IMR-90 (cell line): ENCODE measurements around the gene CLPSL2. TPM values are rescaled to one million over a fixed set of nuclear protein-coding genes. Genes with fewer than 3 reads are reported as not detected.

Experiments used
- ATAC-seq: fragments of 200-7000 bp; cut with Tn5 transposase; 2 replicates; pipeline ENCODE4 v1.9.1; 2020; ENCODE audit warnings: low read depth, mild to moderate bottlenecking, moderate library complexity
- BruUV-seq: library from RNA; stranded (reverse); fragments of 400-500 nt; replicated peaks from 2 replicates; lab custom pipeline; 2021; lab: Mats Ljungman, UMichigan
- CTCF ChIA-PET: fragments of 300-600 bp; formaldehyde crosslinking; extraction: SDS; loops from one replicate; lab custom pipeline; 2021; ENCODE audit warnings: antibody characterized with exemption; lab: Yijun Ruan, JAX
- POLR2A ChIA-PET: fragments of 300-600 bp; sonication (Branson Sonifier 250); formaldehyde crosslinking; loops from one replicate; lab custom pipeline; 2022; ENCODE audit warnings: antibody characterized with exemption; ENCODE audit not compliant: unreplicated experiment; lab: Charles Lee
- DNase-seq: peaks from one replicate; pipeline ENCODE4 v3.0.0; 2013
- H2AFZ ChIP-seq: replicated peaks from 2 replicates; pipeline ENCODE3; 2013; ENCODE audit warnings: low read length, mild to moderate bottlenecking; ENCODE audit not compliant: poor library complexity
- H2AK5ac ChIP-seq: 2 replicates; pipeline ENCODE4 v1.6.1; 2013; ENCODE audit warnings: low read depth, low read length, inconsistent platforms
- H2AK9ac ChIP-seq: replicated peaks from 2 replicates; pipeline ENCODE3; 2013; ENCODE audit warnings: mild to moderate bottlenecking, low read depth, low read length, moderate library complexity; ENCODE audit not compliant: poor library complexity
- H2BK120ac ChIP-seq: 2 replicates; pipeline ENCODE4 v1.6.1; 2013; ENCODE audit warnings: low read depth, low read length, inconsistent platforms
- H2BK15ac ChIP-seq: 3 replicates; pipeline ENCODE4 v1.6.1; 2013; ENCODE audit warnings: low read depth, low read length, inconsistent platforms
- H2BK20ac ChIP-seq: 2 replicates; pipeline ENCODE4 v1.6.1; 2013; ENCODE audit warnings: low read depth, mild to moderate bottlenecking, inconsistent platforms, low read length, moderate library complexity
- H2BK5ac ChIP-seq: 2 replicates; pipeline ENCODE4 v1.6.1; 2013; ENCODE audit warnings: mild to moderate bottlenecking, low read depth, low read length, inconsistent platforms; ENCODE audit not compliant: poor library complexity, severe bottlenecking
- H3K14ac ChIP-seq: replicated peaks from 2 replicates; pipeline ENCODE4 v1.6.1; 2013; ENCODE audit warnings: low read depth, low read length, inconsistent platforms
- H3K18ac ChIP-seq: 2 replicates; pipeline ENCODE4 v1.6.1; 2013; ENCODE audit warnings: low read depth, low read length, control low read depth
- H3K23ac ChIP-seq: 2 replicates; pipeline ENCODE4 v1.6.1; 2013; ENCODE audit warnings: low read depth, low read length, inconsistent platforms
- H3K27ac ChIP-seq: 2 replicates; pipeline ENCODE4 v1.5.1; 2013; ENCODE audit warnings: mild to moderate bottlenecking, control low read depth, low read length; ENCODE audit not compliant: insufficient read depth
- H3K27me3 ChIP-seq: 2 replicates; pipeline ENCODE4 v1.6.1; 2013; ENCODE audit warnings: low read length; ENCODE audit not compliant: control insufficient read depth, insufficient read depth
- H3K36me3 ChIP-seq: 2 replicates; pipeline ENCODE4 v1.6.1; 2013; ENCODE audit warnings: low read length, mixed read lengths; ENCODE audit not compliant: control insufficient read depth, insufficient read depth
- H3K4ac ChIP-seq: 2 replicates; pipeline ENCODE4 v1.6.1; 2013; ENCODE audit warnings: low read depth, low read length, inconsistent platforms
- H3K4me1 ChIP-seq: 2 replicates; pipeline ENCODE4 v1.6.1; 2013; ENCODE audit warnings: low read length, mixed read lengths; ENCODE audit not compliant: control insufficient read depth, insufficient read depth
- H3K4me2 ChIP-seq: 2 replicates; pipeline ENCODE4 v1.6.1; 2013; ENCODE audit warnings: low read depth, mild to moderate bottlenecking, control low read depth, low read length, moderate library complexity
- H3K4me3 ChIP-seq: 2 replicates; pipeline ENCODE4 v1.5.1; 2013; ENCODE audit warnings: low read depth, mild to moderate bottlenecking, control low read depth, low read length, moderate library complexity; ENCODE audit not compliant: insufficient read depth
- H3K56ac ChIP-seq: 2 replicates; pipeline ENCODE4 v1.6.1; 2013; ENCODE audit warnings: low read length, inconsistent platforms; ENCODE audit not compliant: insufficient read depth; ENCODE audit errors: extremely low read depth
- H3K79me1 ChIP-seq, 2 experiments: 2 replicates each; pipeline ENCODE4 v1.6.1; 2013; ENCODE audit warnings: low read length in 2 of 2, inconsistent platforms in 1 of 2, low read depth in 1 of 2
- H3K9ac ChIP-seq: 2 replicates; pipeline ENCODE4 v1.6.1; 2013; ENCODE audit warnings: low read depth, low read length, control low read depth
- H3K9me1 ChIP-seq: 2 replicates; pipeline ENCODE4 v1.6.1; 2013; ENCODE audit warnings: low read length, inconsistent platforms; ENCODE audit not compliant: insufficient read depth
- H3K9me3 ChIP-seq: 2 replicates; pipeline ENCODE4 v1.6.1; 2013; ENCODE audit warnings: low read length; ENCODE audit not compliant: control insufficient read depth, insufficient read depth
- H4K20me1 ChIP-seq: 2 replicates; pipeline ENCODE4 v1.6.1; 2013; ENCODE audit warnings: low read length, inconsistent platforms; ENCODE audit not compliant: insufficient read depth
- H4K5ac ChIP-seq: 2 replicates; pipeline ENCODE4 v1.6.1; 2013; ENCODE audit warnings: mild to moderate bottlenecking, low read depth, low read length, control low read depth
- H4K8ac ChIP-seq, 2 experiments: 2 replicates each; pipeline ENCODE4 v1.6.1; 2013; ENCODE audit warnings: low read depth in 2 of 2, low read length in 2 of 2, control low read depth in 1 of 2, inconsistent platforms in 1 of 2
- H4K91ac ChIP-seq: 2 replicates; pipeline ENCODE4 v1.6.1; 2013; ENCODE audit warnings: low read depth, low read length, inconsistent platforms; ENCODE audit not compliant: insufficient read depth
- BHLHE40 ChIP-seq: fragments of 150-350 bp; IDR thresholded peaks from 2 replicates; pipeline ENCODE4 v1.6.1; 2016; ENCODE audit warnings: mild to moderate bottlenecking, low read depth, low read length
- CEBPB ChIP-seq: IDR thresholded peaks from 2 replicates; pipeline ENCODE4 v1.6.1; 2012; ENCODE audit warnings: low read depth, low read length, improper control_type of control experiment
- WGBS, 2 experiments: methylation state at CpG; one replicate each; pipeline versions ENCODE4 v1.1.5 to v1.1.7; 2013; ENCODE audit warnings: missing lambda C conversion rate in 2 of 2; ENCODE audit not compliant: insufficient read length in 1 of 2; ENCODE audit errors: extremely low coverage in 2 of 2; 5-methylcytosine and 5-hydroxymethylcytosine counted together
- dilution Hi-C: fragments of 300-500 bp; cut with HindIII; formaldehyde crosslinking; loops from one replicate; pipeline ENCODE4 v1.14.3; 2018; ENCODE audit warnings: low sequenced_read_pairs; ENCODE audit not compliant: unreplicated experiment
- in situ Hi-C: fragments of 300-500 bp; cut with MboI; formaldehyde crosslinking; loops from 3 replicates; pipeline ENCODE4 v1.14.3; 2019; ENCODE audit warnings: low sequenced_read_pairs, inconsistent platforms, mixed read lengths
- intact Hi-C: fragments of 100-400 bp; cut with micrococcal nuclease; formaldehyde crosslinking; loops from 2 replicates; pipeline ENCODE4 v1.10.0; 2022
- polyA plus RNA-seq, 3 experiments: library from polyadenylated mRNA; depleted of rRNA; stranded (reverse); fragments of >200 nt; gene quantifications; 2 replicates each; pipeline ENCODE4 v1.2.3, GENCODE V29; 2012; ENCODE audit warnings: low replicate concordance in 1 of 3
- total RNA-seq: library from RNA; depleted of rRNA; stranded (reverse); fragments of >200 nt; gene quantifications from 2 replicates; pipeline ENCODE4 v1.2.3, GENCODE V29; 2012
- TF ChIP-seq, protein P1 (sequence below): conservative IDR thresholded peaks from 2 replicates; pipeline ENCODE4 v1.5.1; 2012; ENCODE audit warnings: mild to moderate bottlenecking, low read depth, low read length, improper control_type of control experiment

CLPSL2 gene
- total and polyA plus RNA-seq, 2 of the 4 experiments (the other 2 are of a cell fraction) = not detected

DNA sequence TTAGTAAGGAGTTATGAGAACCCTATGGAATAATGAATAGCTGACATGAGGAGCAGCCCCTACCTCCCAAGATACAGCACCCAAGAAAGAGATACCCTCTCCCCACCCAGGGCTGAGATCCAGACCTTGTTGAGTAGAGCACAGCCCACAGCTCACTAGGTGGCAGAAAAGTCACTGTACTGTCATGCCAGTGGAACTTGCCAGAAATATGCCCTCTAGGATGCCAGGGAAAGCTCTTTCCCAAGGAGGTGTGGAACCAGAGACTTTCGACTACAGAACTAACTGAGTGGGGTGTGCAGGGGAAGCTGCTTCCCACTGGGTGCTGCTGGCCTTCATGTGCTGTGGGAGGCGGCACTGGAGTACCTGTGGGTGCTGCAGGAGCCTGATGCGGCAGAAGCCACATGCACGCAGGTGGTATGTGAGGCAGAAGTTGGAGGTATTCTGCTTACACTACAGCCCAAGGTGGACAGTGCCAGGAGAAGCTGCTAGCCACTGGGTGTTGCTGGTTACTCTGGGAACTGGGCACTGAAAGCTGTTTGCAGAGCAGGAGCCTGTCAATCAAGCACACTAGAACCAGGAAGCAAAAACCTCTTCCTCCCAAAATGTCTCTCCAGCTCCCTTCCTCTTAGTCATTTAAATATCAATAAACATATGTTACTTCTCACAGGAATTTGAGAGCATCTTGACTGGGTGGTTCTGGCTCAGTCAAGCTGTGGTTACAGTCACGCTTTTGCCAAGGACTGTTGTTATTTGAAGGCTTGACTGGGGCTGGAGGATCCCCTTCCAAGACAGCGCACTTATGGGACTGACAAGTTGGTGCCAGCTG, 21.7 kb upstream of the CLPSL2 start:
- Histone ChIP-seq H2BK120ac (no peak overlapping the region), H3K14ac (no peak overlapping the region), H2AK9ac (no peak overlapping the region), H2BK20ac (no peak overlapping the region), H3K9me1 (no peaks in the 10 kb centered on the region), H3K9ac (no peak overlapping the region), H3K27ac (no peak overlapping the region), H3K9me3 (0 out of 2 replicates have a peak, but pooled peaks cover 4% of the 10 kb centered on the region), H4K91ac (no peak overlapping the region), H3K27me3 (peaks cover 29% of the 10 kb centered on the region), H2AFZ (peak overlapping the region; percentile 67), H3K18ac (no peak overlapping the region), H3K79me1 (no peaks in the 10 kb centered on the region), H4K20me1 (no peaks in the 10 kb centered on the region), H3K36me3 (no peaks in the 10 kb centered on the region), H3K4me3 (no peak overlapping the region), H4K5ac (no peak overlapping the region), H4K8ac (no peak overlapping the region), H2BK5ac (no peak overlapping the region), H3K4me2 (no peak overlapping the region), H3K23ac (no peak overlapping the region), H3K56ac (no peak overlapping the region), H3K4me1 (no peaks in the 10 kb centered on the region), H2BK15ac (no peak overlapping the region), H2AK5ac (no peak overlapping the region), H3K4ac (no peak overlapping the region)
- BruUV-seq = no TSS peak
- ATAC-seq = peak; percentile 57
- dilution Hi-C loops (no loop called here), in situ Hi-C loops (no loop called here), intact Hi-C loops (loop anchor here (5.0 kb wide), 1 partner anchor 343 kb away; no protein-coding TSS in a partner anchor)
- ChIA-PET POLR2A (interaction anchor here (0.5 kb wide), 1 partner anchor 169 kb away, joined by 3 read pairs; no protein-coding TSS in a partner anchor), CTCF (no interaction called here)
- peak; percentile 45 for DNase-seq
- TF ChIP-seq CEBPB (no peak), BHLHE40 (no peak)
- TF ChIP-seq, protein P1, sequence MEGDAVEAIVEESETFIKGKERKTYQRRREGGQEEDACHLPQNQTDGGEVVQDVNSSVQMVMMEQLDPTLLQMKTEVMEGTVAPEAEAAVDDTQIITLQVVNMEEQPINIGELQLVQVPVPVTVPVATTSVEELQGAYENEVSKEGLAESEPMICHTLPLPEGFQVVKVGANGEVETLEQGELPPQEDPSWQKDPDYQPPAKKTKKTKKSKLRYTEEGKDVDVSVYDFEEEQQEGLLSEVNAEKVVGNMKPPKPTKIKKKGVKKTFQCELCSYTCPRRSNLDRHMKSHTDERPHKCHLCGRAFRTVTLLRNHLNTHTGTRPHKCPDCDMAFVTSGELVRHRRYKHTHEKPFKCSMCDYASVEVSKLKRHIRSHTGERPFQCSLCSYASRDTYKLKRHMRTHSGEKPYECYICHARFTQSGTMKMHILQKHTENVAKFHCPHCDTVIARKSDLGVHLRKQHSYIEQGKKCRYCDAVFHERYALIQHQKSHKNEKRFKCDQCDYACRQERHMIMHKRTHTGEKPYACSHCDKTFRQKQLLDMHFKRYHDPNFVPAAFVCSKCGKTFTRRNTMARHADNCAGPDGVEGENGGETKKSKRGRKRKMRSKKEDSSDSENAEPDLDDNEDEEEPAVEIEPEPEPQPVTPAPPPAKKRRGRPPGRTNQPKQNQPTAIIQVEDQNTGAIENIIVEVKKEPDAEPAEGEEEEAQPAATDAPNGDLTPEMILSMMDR = no peak
- 66% methylated on average over 3 of the region's 6 CpGs; no CpG with 5 or more reads in 1 of the 2 experiments for WGBS, 2 experiments
